OCI-LY7 (cell line): Measurements from ENCODE around the gene BLM. TPM values are rescaled to one million over a fixed set of nuclear protein-coding genes. Genes with fewer than 3 reads are reported as not detected.

ENCODE experiments used
- BruUV-seq: library from RNA; stranded (reverse); fragments of 400-500 nt; replicated peaks from 2 replicates; lab custom pipeline; 2021; lab: Mats Ljungman, UMichigan
- CTCF ChIA-PET: fragments of 300-600 bp; sonication (Branson Sonifier 250); formaldehyde crosslinking; loops from one replicate; lab custom pipeline; 2022; ENCODE audit warnings: antibody characterized with exemption; ENCODE audit not compliant: unreplicated experiment; lab: Charles Lee
- POLR2A ChIA-PET: fragments of 300-600 bp; sonication (Branson Sonifier 250); formaldehyde crosslinking; loops from one replicate; lab custom pipeline; 2022; ENCODE audit warnings: antibody characterized with exemption; lab: Charles Lee
- DNase-seq: peaks from one replicate; pipeline ENCODE4 v3.0.0-alpha.2; 2015; ENCODE audit warnings: low spot score
- H2AFZ ChIP-seq: fragments of 200-600 bp; sonication (generic), shearing (Covaris generic); 2 replicates; pipeline ENCODE4 v1.6.1; 2014; ENCODE audit warnings: mild to moderate bottlenecking, antibody characterized with exemption, low read length, moderate library complexity
- H3K27ac ChIP-seq: fragments of 200-600 bp; sonication (generic); 2 replicates; pipeline ENCODE4 v1.5.1; 2014; ENCODE audit warnings: mixed run types, low read depth, mild to moderate bottlenecking, moderate library complexity, low read length, inconsistent platforms; ENCODE audit not compliant: poor library complexity, severe bottlenecking
- H3K36me3 ChIP-seq: fragments of 200-600 bp; sonication (generic); 2 replicates; pipeline ENCODE4 v1.6.1; 2014; ENCODE audit warnings: mild to moderate bottlenecking, antibody characterized with exemption, low read length, moderate library complexity, mixed read lengths; ENCODE audit not compliant: insufficient read depth
- H3K4me1 ChIP-seq: fragments of 200-600 bp; sonication (generic); 2 replicates; pipeline ENCODE4 v1.5.1; 2014; ENCODE audit warnings: mild to moderate bottlenecking, low read length; ENCODE audit not compliant: insufficient read depth, poor library complexity, severe bottlenecking
- H3K4me2 ChIP-seq: fragments of 200-600 bp; sonication (generic); 2 replicates; pipeline ENCODE4 v1.6.1; 2014; ENCODE audit warnings: mild to moderate bottlenecking, low read length
- H3K4me3 ChIP-seq: fragments of 200-600 bp; sonication (generic); 2 replicates; pipeline ENCODE4 v1.5.1; 2014; ENCODE audit warnings: mild to moderate bottlenecking, low read depth, low read length; ENCODE audit not compliant: poor library complexity, severe bottlenecking
- H3K79me2 ChIP-seq: fragments of 200-600 bp; sonication (generic); 2 replicates; pipeline ENCODE4 v1.6.1; 2016; ENCODE audit warnings: low read depth, mild to moderate bottlenecking, low read length, moderate library complexity, mixed read lengths; ENCODE audit not compliant: insufficient read depth
- H3K9me2 ChIP-seq: fragments of 200-600 bp; sonication (generic); 2 replicates; pipeline ENCODE4 v1.6.1; 2016; ENCODE audit warnings: mild to moderate bottlenecking, low read length, mixed read lengths; ENCODE audit not compliant: insufficient read depth
- H3K9me3 ChIP-seq: fragments of 200-600 bp; sonication (generic); 2 replicates; pipeline ENCODE4 v1.6.1; 2014; ENCODE audit warnings: mild to moderate bottlenecking, mixed run types, low read length, mixed read lengths
- H4K20me1 ChIP-seq: fragments of 200-600 bp; sonication (generic); 2 replicates; pipeline ENCODE4 v1.6.1; 2014; ENCODE audit warnings: mild to moderate bottlenecking, antibody characterized with exemption, low read length, moderate library complexity, mixed read lengths; ENCODE audit not compliant: insufficient read depth
- CTCF ChIP-seq: fragments of 200-600 bp; sonication (generic); conservative IDR thresholded peaks from 2 replicates; pipeline ENCODE4 v1.5.1; 2014; ENCODE audit warnings: mild to moderate bottlenecking, antibody characterized with exemption, low read length, moderate library complexity, mixed read lengths
- EZH2phosphoT487 ChIP-seq: fragments of 200-600 bp; sonication (generic); IDR thresholded peaks from 2 replicates; pipeline ENCODE4 v1.6.1; 2018; ENCODE audit warnings: low read depth, borderline replicate concordance, mild to moderate bottlenecking, mixed run types, antibody characterized with exemption, low read length, moderate library complexity, mixed read lengths
- intact Hi-C: fragments of 100-400 bp; cut with micrococcal nuclease; formaldehyde crosslinking; loops from one replicate; pipeline ENCODE4 v1.10.0; 2022; ENCODE audit not compliant: unreplicated experiment
- total RNA-seq, 2 experiments: library from RNA; depleted of rRNA in 1 of 2; stranded (reverse); fragments of >200 nt in 1 of 2; shearing (Covaris generic) in 1 of 2; gene quantifications; 2 replicates each; pipeline ENCODE4 v1.2.3, GENCODE V29; 2014 to 2022

Gene BLM
- total RNA-seq, 2 experiments from 2014 or later, result 47.1 to 51.8 TPM

GRCh38 chr15:90790561-90790960 lies 73.4 kb downstream of the BLM start:
- DNase-seq, result no peak
- no peak overlapping the region for H2AFZ ChIP-seq
- no peaks in the 10 kb centered on the region for H3K9me3 ChIP-seq
- H3K36me3 ChIP-seq, result peaks cover 85% of the 10 kb centered on the region
- H3K4me2 ChIP-seq, result no peak overlapping the region
- no peak overlapping the region for H3K4me3 ChIP-seq
- H4K20me1 ChIP-seq, result no peaks in the 10 kb centered on the region
- no peaks in the 10 kb centered on the region for H3K9me2 ChIP-seq
- POLR2A ChIA-PET, result interaction anchor here (1.1 to 1.6 kb wide), 5 partner anchors 11 to 143 kb away, joined by 3 to 5 read pairs (median 4); no protein-coding TSS in a partner anchor
- TF ChIP-seq EZH2phosphoT487 (no peak), CTCF (no peak)
- H3K27ac ChIP-seq, result no peak overlapping the region
- intact Hi-C loops, result no loop called here
- BruUV-seq, result no TSS peak
- H3K4me1 ChIP-seq, result peaks cover 28% of the 10 kb centered on the region
- CTCF ChIA-PET, result interaction anchor here (1.4 kb wide), 1 partner anchor 9 kb away, joined by 4 read pairs; no protein-coding TSS in a partner anchor
- H3K79me2 ChIP-seq, result peaks cover 6% of the 10 kb centered on the region; the same call in 1 of the 2 replicates

- no TSS peak for BruUV-seq
Measured at GRCh38 chr15:90794538-90794937, 77.4 kb downstream of the BLM start.

More at GRCh38 chr15:90794538-90794937, 77.4 kb downstream of the BLM start:
- Histone ChIP-seq H3K79me2 (no peaks in the 10 kb centered on the region), H3K27ac (no peak overlapping the region), H3K4me3 (no peak overlapping the region), H3K9me2 (no peaks in the 10 kb centered on the region), H3K36me3 (peaks cover 90% of the 10 kb centered on the region), H3K4me1 (no peaks in the 10 kb centered on the region), H2AFZ (no peak overlapping the region), H4K20me1 (no peaks in the 10 kb centered on the region), H3K9me3 (no peaks in the 10 kb centered on the region), H3K4me2 (no peak overlapping the region)
- CTCF ChIA-PET, result no interaction called here
- TF ChIP-seq CTCF (no peak), EZH2phosphoT487 (no peak)
- no peak for DNase-seq
- intact Hi-C loops, result no loop called here
- POLR2A ChIA-PET, result no interaction called here
